NCI-H128 (cell line): ENCODE results near the gene TTBK1.
"Not testable (repeated sequence)": the region's sequence is repeated elsewhere in the genome, so short reads cannot be mapped to it uniquely, and the experiment has no call there.

Experiments used
- DNase-seq: peaks from one replicate; lab custom pipeline; 2025; ENCODE audit not compliant: unreplicated experiment; lab: John Stamatoyannopoulos, UW

TTBK1 gene

GRCh38 chr6:43302126-43302525 is 58.8 kb downstream of the TTBK1 start:
- no peak for DNase-seq

GRCh38 chr6:43303006-43303405 is 59.7 kb downstream of the TTBK1 start:
- DNase-seq: not testable (repeated sequence)

GRCh38 chr6:43303751-43304331 is 60.6 kb downstream of the TTBK1 start:
- DNase-seq: no peak

DNA sequence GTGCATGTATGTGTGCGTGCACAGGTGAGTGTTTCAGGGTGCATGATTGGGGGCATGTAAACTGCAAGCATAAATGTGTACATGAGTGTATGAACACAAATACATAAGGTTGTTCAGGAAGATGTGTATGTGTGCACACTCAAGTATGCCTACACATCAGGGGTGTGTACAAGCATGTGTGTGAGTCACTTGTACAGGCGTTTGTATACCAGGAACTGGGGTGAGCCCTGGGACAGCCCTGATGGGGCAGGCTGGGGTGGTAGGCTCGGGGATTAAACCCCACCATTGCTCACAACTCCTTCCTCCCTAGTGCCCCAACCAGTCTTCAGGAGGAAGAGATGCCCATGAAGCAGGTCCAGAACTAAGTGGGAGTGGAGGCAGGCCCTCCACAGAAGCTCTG is 61.1 kb downstream of the TTBK1 start:
- DNase-seq: no peak

GRCh38 chr6:43304882-43305281 is 61.6 kb downstream of the TTBK1 start:
- no peak for DNase-seq

- no peak for DNase-seq
Measured at GRCh38 chr6:43306086-43306485, 62.8 kb downstream of the TTBK1 start.

DNA sequence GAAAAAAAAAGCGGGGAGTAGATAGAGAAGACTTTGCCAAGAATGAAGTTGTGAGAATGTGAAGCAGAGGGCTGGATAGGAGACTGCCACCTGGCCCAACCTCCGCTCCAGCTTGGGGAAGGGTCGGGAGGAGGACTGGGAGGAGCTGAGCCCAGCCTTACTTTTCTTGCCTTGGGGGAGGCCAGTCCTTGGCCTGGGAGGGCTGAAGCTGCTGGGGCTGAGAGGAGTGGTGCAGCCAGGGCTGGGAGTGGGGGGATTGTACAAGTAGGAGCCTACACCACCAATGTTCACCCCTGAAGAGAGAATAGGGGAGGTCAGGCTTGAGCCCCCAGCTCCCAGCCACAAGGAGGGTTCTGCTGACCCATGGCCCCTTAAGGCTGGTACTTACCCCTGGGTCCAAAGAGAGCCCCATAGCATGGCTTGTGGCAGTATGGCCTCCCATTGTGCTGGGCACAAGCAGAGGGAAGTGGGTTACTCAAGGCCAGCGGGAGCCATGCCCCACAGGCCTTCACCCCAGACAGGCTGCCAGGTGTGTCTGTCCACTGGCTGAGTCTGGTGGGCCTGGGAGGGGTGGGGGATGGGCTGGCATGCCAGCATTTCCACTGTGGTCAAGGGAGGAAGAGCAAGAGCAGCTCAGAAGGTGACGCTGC is 64.3 kb downstream of the TTBK1 start:
- no peak for DNase-seq

GRCh38 chr6:43308101-43308989 is 65.1 kb downstream of the TTBK1 start, which contains the start of gene CRIP3:
Gene CRIP3 (minus strand): TSS chr6:43308826. CDS start chr6:43308792, 34 bp downstream.
- DNase-seq: peak; percentile 19

GRCh38 chr6:43308990-43309477 is 65.8 kb downstream of the TTBK1 start:
- no peak for DNase-seq

DNA sequence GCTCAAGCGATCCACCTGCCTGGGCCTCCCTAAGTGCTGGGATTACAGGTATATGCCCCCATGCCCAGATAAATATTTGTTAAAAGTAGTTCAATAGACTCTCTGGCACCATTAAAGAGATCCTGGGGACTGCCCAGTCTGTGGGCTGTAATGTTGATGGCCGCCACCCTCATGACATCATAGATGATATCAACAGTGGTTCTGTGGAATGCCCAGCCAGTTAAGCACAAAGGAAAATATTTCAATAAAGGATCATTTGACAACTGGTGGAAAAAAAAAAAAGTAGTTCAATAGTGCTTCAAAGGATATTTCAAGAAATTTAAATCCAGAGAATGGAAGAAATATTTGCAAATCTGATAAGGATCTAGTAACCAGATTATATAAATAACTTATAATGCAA is 66.9 kb downstream of the TTBK1 start:
- no peak for DNase-seq

DNA sequence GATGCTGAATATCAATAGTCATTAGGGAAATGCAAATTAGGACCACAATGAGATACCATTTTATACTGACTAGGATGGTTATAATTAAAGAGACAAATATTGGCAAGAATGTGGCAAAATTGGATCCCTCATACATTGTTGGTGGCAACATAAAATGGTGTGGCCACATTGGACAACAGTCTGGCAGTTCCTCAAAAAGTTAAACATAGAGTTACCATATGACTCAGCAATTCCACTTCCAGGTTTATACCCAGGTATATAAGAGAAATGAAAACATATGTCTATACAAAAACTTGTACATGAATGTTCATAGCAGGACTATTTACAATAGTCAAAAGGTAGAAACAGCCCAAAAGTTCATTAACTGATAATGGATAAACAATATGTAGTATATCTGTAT is 67.3 kb downstream of the TTBK1 start:
- DNase-seq: no peak

GRCh38 chr6:43311666-43312065 is 68.4 kb downstream of the TTBK1 start:
- DNase-seq: no peak

GRCh38 chr6:43313813-43314212 is 70.5 kb downstream of the TTBK1 start:
- no peak for DNase-seq

DNA sequence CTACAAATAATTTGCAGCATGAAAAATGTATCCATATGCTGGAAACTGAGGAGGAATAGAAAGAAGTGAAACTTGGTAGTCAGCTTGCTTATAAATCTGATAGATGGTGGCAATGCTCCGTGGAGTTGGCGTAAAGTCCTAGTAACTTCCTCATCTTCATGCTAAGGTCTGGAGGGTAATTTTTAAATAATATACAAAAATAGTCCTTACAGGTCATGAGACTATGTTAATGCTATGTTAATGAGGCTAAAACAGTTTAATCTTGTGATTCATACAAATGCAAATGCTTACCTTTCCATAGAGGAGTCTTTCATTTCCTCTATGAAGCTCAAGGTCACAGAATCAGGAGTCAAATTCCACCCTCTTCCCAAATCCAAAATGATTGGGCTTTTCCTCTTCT is 74.7 kb downstream of the TTBK1 start:
- DNase-seq: no peak

- no peak for DNase-seq
Measured at GRCh38 chr6:43325876-43326275, 82.6 kb downstream of the TTBK1 start.

- DNase-seq: no peak
Measured at GRCh38 chr6:43328528-43328927, 85.2 kb downstream of the TTBK1 start.

DNA sequence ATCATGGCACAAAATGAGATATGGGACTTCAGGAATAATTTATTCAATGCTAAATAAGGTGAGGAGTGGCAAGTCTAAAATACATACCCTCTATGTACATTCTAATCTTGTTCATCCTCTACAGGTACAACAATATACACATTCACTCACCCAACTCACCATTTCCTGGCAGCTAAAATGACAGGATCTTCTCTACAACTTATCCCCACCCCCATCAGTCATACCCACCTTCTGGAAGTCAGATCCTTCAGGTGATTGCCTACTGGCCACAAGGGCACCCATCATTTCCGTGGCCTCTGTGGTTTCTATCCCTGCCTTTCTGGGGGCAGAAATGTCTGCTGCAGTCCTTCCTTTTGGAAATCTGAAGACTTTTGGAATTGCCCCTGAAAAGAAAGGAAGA is 88.2 kb downstream of the TTBK1 start:
- no peak for DNase-seq

- no peak for DNase-seq
Measured at GRCh38 chr6:43331891-43332290, 88.6 kb downstream of the TTBK1 start.

- no peak for DNase-seq
Measured at GRCh38 chr6:43334466-43335095, 91.3 kb downstream of the TTBK1 start.

GRCh38 chr6:43335469-43335868 is 92.2 kb downstream of the TTBK1 start:
- DNase-seq: no peak

DNA sequence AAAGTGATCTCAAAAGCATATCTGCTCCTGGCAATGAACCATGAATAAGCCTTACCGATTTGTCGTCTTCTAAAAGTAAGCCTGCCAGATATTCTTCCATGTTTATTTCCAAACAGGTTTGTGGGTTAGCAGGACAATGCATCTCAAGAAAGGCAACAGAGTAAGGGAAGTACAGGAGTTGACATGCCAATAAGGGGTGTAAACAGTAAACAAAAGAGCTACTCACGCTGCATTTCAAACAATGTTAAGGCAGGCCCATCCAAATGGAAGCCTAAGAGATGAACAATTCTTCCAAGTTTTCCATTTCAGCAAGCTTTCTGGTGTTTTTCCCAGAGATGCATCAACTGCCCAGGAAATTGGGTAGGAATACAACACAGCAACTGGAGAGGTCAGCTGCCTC is 93.1 kb downstream of the TTBK1 start:
- no peak for DNase-seq
